Inflammatory macrophage treated with lipopolysaccharide for 1 hour (primary cell): ENCODE data around the gene USP49.
"Not testable (repeated sequence)": the region's sequence is repeated elsewhere in the genome, so short reads cannot be mapped to it uniquely, and the experiment has no call there.

Experiments used
- DNase-seq, 2 donors: peaks; one replicate each; pipeline ENCODE4 v3.0.0-alpha.2; 2020 to 2022

Gene USP49

GRCh38 chr6:41778895-41779294 is 116.3 kb downstream of the USP49 start:
- no peak for DNase-seq

- peak; percentile 63 to 80 for DNase-seq
Measured at GRCh38 chr6:41777551-41778285, 117.5 kb downstream of the USP49 start.

- DNase-seq = no peak
Measured at GRCh38 chr6:41775293-41775882, 119.8 kb downstream of the USP49 start.

DNA sequence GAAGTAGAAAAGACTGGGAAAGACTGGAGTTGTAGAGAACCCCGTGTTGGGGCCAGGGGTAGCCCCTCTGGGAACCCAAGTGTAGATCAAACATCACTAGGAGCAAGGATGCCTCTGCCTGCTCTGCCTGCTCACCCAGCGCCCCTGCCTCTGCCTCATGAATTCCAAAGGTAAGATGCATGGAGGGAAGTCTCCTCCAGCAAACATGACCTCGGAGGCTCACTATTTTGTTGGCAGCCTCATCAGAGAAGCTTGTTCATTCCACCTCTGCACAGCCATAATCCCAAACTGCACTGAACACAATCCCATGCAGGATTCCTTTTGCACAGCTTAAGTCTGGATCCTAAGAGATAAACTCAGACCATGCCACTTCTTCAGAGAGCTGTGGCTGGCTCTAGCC is 120.3 kb downstream of the USP49 start:
- DNase-seq = no peak

DNA sequence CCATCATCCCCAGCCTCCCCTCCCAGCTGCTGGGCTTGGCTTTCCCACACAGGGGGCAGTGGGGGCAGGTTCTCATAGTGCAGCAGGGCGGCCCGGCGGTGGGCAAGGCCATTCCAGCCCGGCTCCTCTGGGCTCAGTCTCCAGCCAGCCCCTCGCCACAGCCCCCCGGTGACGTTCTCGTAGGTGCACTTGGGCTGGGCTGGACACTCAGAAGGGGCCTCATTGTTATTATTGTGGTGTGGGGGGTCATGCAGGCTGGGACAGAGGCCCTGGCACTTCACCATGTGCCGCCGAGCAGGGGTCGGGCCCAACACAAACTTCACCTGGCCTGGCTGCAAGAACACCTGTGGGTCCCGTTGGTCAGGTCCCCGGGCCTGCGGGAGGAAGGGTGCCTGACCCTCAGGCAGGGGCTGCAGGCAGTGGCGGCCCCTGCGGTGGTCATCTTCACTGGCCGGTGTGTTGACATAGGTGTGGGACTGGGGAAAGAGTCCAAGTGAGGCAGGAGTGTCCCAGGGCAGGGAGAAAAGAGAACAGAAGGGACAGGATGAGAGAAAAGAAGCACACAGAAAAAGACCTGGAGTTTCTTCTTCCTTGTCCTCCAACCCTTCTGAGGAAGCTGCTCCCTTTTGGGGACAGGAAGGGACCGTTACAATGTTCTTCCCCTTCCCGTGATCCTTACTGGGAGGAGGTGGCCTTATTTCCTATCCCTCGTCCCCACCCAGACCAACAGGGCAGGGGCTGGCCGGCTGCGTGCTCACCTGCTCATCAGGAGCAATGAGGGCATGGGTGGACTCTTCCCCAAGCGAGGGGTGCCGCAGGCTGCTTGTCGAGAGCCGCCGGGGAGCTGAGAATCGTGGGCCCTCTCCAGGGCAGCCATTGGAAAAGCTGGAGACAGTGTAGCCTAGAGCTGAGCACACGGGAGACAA is 123.9 kb downstream of the USP49 start:
- no peak for DNase-seq

- DNase-seq = no peak
Measured at GRCh38 chr6:41770381-41771057, 124.7 kb downstream of the USP49 start.

- no peak for DNase-seq
Measured at GRCh38 chr6:41769376-41769775, 125.8 kb downstream of the USP49 start.

DNA sequence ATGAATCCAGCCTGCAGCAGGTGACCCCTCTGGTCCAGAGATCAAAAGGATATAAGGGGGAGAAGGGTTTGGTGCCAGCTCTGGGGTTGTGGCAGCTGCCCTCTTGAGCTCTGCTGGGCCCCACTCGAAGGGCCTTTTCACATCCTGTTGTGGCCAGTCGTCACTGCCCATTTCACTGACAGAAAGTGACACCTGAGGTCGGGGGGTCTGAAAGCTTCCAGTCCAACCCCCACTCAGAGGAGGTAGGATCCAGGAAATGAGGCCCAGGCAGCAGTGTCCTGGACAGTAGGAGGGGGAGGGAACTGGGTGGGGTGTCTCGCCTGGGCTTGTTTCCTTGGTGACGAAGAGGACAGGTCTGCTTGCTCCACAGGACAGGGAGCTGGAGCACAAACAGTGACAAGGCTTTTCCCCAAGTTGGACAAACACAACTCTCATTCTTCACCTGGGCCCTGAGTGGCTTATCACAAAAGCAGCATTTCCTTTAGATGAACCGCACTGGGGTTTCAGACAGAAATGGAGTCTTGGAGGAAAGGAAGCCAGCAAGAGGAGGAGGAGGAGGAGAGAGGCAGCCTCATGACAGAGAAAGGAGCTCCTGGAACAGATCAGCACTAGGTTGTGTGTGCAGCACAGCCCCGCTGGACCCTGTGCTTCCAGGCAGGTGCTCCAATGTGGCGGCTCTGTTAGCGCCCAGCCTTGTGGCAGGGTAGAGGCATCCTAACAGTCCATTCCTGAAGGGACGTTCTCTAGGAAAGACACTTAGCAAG is 126.4 kb downstream of the USP49 start:
- DNase-seq = no peak

DNA sequence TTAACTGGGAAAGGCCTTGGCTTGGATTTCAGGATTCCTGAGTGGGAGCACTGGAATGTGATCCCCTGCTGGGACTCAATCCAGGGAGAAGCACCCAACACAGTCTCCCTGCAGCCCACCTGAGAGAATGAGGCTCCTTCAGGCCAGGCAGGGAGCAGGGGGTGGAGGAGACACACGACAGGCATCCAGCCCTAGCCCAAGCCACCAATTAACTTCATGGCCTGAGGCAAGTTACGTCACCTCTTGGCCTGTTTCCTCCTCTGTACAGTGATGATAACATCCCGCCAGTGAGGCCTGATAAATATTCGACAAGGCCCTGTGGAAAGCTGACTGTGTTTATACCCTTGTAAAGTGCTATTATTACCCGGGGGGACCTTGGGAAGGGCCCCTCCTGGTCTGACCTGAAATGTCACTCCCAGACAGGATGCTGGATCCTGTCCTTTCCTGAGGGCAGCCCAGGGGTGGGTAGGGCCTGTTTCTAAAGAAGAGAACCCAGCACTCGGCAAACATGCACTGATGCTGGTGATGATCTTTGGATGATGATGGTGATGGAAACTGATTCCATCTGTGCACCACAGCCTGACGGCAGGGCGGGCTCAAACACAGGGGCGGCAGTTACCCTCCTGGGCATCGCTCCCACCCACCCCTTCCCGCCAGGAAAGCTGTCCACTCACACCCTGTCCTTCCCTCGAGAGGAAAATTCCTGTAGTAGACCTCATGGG is 127.9 kb downstream of the USP49 start:
- DNase-seq = peak in 1 of 2 donors; percentile 13

DNA sequence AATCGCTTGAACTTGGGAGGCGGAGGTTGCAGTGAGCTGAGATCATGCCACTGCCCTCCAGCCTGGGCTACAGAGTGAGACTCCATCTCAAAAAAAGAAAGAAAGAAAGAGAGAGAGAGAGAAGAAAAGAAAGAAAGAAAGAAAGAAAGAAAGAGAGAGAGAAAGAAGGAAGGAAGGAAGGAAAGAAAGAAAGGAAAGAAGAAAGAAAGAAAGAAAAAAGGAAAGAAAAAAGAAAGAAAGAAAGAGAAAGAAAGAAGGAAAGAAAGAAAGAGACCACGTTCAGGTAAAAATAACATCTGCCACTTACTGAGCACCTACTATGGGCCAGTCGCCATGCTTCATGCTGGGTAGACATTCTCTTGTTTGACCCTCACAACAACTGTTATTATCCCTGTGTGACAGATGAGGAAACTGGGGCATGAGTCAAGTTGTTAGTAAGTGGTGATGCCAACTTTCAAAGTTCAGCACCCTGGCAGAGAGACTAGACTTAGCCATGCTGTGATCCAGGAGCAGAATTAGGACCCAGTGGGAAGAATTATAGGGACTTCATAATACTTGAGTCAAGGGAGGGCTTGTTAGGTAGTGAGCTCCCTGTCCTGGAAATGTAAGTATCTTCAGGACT is 129.0 kb downstream of the USP49 start:
- DNase-seq = not testable (repeated sequence)

GRCh38 chr6:41763470-41763869 is 131.7 kb downstream of the USP49 start:
- peak; percentile 36 to 53 for DNase-seq

GRCh38 chr6:41759905-41760579 is 135.1 kb downstream of the USP49 start:
- DNase-seq = no peak

DNA sequence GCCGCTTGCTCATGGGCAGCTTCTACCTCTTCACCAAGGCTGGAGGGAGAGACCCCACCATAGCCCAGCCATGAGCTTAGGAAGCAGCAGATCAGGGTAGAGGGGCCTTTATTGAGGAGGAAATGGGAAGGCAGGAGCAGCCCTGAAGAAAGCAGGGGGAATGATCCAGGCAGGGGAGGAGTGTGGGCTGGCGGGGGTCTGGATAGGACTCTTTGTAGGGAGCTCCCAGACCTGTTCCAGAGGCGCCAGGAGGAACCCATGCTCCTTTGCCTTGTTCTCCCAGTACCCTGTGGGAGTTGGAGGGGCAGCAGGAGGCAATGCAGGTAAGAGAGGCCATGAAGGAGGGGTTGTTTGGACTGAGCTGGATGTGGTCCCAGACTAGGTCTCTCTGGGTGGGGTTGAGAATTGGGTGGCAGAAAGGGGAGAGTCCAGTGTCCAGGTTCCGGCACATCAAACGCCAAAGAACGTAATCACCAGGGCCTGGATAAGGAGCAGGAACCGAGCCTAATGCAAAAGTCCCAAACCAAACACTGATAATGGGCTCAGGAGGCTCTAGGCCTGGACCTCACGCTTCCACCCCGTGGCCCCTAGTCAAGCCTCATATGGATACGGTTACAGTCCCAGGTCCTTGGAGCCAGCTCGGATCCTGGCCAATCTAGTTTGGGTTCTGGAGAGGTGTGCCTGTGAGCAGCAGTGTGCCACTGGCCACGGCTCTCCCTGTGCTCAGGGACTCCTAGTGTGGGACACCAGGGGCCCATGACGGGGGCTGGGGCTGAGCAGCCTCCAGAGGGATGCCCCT is 135.9 kb downstream of the USP49 start:
- no peak for DNase-seq

- no peak for DNase-seq
Measured at GRCh38 chr6:41758641-41759035, 136.5 kb downstream of the USP49 start.

- DNase-seq = no peak
Measured at GRCh38 chr6:41757931-41758640, 137.1 kb downstream of the USP49 start.

DNA sequence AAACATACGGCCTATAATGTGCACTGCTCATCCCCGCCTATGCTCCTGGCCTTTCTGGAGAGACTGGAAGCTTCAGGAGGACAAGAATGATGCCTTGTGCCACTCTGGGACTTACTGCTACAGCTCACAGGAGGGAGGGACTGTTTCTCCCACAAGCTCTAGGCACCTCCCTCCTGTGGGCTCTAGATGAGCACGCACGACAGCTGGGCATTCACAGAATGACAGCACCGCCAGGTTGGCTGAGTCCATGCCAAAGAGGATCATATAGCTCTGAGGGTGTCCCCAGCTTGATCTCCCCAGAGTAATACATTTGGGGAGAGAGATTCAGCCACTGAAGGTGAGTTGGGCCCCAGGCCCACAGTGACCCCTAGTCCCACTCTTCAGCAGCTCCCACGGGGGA is 137.9 kb downstream of the USP49 start:
- no peak for DNase-seq

- DNase-seq = no peak
Measured at GRCh38 chr6:41756354-41756753, 138.8 kb downstream of the USP49 start.

DNA sequence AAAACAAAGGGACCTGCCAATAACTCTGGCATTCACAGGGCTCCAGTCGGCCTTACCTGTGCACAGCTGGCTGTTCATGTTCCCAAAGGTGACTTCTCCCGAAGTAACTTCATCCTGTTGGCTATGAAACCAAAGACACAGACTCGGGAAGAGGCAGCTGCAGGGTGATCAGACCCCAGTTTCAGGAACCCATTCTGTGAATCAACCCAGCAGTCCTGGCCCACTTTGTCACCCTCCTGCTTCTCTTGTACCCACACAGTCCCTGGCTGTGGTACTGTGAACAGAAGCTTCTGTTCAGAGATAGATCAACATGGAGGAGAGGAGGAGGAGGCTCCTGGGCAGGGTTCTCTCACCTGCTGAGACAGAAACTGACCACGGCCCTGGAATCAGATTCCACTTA is 139.3 kb downstream of the USP49 start:
- DNase-seq = no peak

GRCh38 chr6:41750374-41750773 is 144.8 kb downstream of the USP49 start:
- no peak for DNase-seq
